ENCODE measurements around the gene SLC34A2.

SLC34A2 gene

DNA sequence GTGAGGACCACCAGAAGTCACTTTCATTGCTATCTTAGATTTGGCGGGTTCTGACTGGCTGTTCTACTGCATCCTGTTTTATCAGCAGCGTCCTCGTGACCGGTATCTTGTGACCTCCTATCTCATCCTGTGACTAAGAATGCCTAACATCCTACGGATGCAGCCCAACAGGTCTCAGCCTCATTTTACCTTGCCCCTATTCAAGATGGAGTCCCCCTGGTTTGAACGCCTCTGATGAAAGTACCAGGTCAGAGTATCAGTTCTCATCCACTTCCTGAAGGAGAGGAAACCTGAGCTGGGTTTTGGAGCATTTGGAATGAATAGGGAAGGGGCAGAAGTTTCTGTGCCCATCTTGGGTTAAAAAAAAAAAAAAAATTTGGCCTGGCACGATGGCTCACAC lies 70.2 kb downstream of the SLC34A2 start:
- Histone ChIP-seq H3K79me2 (ENCODE audit: insufficient read depth, low read length) (no peaks in the 10 kb centered on the region), H3K9ac (ENCODE audit: low read length) (no peak overlapping the region), H3F3A (ENCODE audit: insufficient read depth, low read length) (no peaks in the 10 kb centered on the region), H2AFZ (ENCODE audit: low read length) (no peak overlapping the region), H3K4me2 (ENCODE audit: low read length) (no peak overlapping the region), H3K36me3 (ENCODE audit: insufficient read depth, low read length) (no peaks in the 10 kb centered on the region), H3K27ac (ENCODE audit: low read depth, low read length, poor library complexity, severe bottlenecking) (no peak overlapping the region), H3K4me1 (ENCODE audit: insufficient read depth, low read length, severe bottlenecking) (no peaks in the 10 kb centered on the region), H3K4me3 (ENCODE audit: low read depth, low read length, poor library complexity, severe bottlenecking) (no peak overlapping the region), H3K9me3 (ENCODE audit: low read length) (no peaks in the 10 kb centered on the region), H3K9me2 (ENCODE audit: low read depth, low read length) (no peaks in the 10 kb centered on the region), H3K27me3 (ENCODE audit: insufficient read depth, low read length) (no peaks in the 10 kb centered on the region), H4K20me1 (ENCODE audit: insufficient read depth, low read length) (no peaks in the 10 kb centered on the region)
- TF ChIP-seq, protein P1, sequence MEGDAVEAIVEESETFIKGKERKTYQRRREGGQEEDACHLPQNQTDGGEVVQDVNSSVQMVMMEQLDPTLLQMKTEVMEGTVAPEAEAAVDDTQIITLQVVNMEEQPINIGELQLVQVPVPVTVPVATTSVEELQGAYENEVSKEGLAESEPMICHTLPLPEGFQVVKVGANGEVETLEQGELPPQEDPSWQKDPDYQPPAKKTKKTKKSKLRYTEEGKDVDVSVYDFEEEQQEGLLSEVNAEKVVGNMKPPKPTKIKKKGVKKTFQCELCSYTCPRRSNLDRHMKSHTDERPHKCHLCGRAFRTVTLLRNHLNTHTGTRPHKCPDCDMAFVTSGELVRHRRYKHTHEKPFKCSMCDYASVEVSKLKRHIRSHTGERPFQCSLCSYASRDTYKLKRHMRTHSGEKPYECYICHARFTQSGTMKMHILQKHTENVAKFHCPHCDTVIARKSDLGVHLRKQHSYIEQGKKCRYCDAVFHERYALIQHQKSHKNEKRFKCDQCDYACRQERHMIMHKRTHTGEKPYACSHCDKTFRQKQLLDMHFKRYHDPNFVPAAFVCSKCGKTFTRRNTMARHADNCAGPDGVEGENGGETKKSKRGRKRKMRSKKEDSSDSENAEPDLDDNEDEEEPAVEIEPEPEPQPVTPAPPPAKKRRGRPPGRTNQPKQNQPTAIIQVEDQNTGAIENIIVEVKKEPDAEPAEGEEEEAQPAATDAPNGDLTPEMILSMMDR (IDR thresholded peaks at IDR 0.05; ENCODE audit: low read length) = no peak
- TF ChIP-seq EZH2 (IDR thresholded peaks at IDR 0.05; ENCODE audit: borderline replicate concordance, low read length) = no peak

DNA sequence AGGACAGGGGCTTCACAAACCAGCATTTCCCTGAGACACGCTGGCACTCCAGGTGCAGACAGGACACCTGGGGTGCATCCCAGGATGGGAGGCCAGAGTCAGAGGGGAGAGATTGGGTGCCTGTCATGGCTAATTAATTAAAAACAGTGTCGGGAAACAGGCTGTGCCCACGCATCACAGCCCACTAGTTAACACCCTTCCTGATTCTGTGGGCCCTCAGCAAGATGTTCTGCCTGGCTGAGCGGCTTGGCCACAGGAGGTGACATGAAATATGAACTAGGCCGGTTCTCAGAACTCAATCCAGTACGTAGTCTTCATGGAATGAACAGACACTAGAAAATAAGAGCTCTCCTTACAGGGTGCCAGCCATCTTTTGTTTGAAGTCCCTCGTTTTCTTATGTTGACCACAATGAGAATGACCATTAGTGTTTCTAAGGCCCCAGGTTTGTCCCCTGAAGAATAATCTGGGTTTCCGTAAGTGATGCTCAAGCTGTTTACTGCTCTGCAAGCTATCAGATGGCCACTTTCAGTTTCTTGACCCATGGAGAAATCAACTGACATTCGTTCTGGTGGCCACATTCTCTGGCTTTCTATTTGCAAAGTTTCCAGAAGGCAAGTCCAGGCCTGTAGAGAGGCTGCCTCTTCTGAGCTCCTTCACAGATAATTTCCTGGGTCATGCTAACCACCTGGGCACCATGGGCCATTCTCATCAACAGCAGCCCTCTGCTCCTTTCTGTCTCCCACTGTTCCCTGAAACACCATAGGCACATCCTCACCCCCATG lies 72.3 kb downstream of the SLC34A2 start:
- Histone ChIP-seq H3K27ac (ENCODE audit: low read depth, low read length, poor library complexity, severe bottlenecking) (no peak overlapping the region), H3K9me3 (ENCODE audit: low read length) (no peaks in the 10 kb centered on the region)

More for the DNA sequence above, 72.3 kb downstream of the SLC34A2 start:
- Histone ChIP-seq H2AFZ (ENCODE audit: low read length) (no peak overlapping the region), H3K27me3 (ENCODE audit: insufficient read depth, low read length) (no peaks in the 10 kb centered on the region), H3F3A (ENCODE audit: insufficient read depth, low read length) (no peaks in the 10 kb centered on the region), H3K4me2 (ENCODE audit: low read length) (no peak overlapping the region), H4K20me1 (ENCODE audit: insufficient read depth, low read length) (no peaks in the 10 kb centered on the region), H3K9ac (ENCODE audit: low read length) (no peak overlapping the region), H3K9me2 (ENCODE audit: low read depth, low read length) (no peaks in the 10 kb centered on the region), H3K4me3 (ENCODE audit: low read depth, low read length, poor library complexity, severe bottlenecking) (no peak overlapping the region), H3K4me1 (ENCODE audit: insufficient read depth, low read length, severe bottlenecking) (no peaks in the 10 kb centered on the region), H3K79me2 (ENCODE audit: insufficient read depth, low read length) (no peaks in the 10 kb centered on the region), H3K36me3 (ENCODE audit: insufficient read depth, low read length) (no peaks in the 10 kb centered on the region)
- TF ChIP-seq, protein P1 (IDR thresholded peaks at IDR 0.05; ENCODE audit: low read length) = no peak
- TF ChIP-seq EZH2 (IDR thresholded peaks at IDR 0.05; ENCODE audit: borderline replicate concordance, low read length) = no peak

Data from OCI-LY1 (cell line).